ENCODE data around the gene ERICH6.

DNA sequence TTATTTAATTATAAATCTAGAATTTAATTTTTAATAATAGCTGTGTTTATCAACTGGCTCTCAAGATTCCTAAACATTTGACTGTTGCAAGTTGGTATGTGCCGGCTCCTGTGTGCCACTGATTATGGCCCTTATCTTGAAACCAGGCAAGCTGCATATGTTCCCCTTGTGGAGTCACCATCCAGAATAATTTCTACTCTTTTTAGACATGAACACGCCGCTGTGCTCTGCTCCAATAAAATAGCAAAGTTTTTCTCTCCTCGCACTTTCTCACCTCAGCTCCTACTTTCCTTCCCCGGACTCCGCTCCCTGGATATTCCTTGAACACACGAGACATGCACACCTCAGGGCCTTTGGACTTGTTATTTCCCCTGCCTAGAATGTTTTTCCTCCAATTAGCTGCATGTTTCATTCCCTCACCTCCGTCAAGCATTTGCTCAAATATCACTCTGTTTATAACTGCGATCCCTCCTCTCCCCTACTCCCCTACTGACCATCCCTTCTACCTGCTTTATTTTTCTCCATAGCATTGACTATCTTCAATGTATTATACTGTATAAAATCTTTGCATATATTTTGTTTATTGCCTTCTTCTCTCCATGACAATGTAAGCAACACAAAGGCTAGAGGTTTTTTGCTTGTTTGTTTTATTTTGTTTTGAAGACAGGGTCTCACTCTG, 26.1 kb upstream of the ERICH6 start:
- TF ChIP-seq, protein P1, sequence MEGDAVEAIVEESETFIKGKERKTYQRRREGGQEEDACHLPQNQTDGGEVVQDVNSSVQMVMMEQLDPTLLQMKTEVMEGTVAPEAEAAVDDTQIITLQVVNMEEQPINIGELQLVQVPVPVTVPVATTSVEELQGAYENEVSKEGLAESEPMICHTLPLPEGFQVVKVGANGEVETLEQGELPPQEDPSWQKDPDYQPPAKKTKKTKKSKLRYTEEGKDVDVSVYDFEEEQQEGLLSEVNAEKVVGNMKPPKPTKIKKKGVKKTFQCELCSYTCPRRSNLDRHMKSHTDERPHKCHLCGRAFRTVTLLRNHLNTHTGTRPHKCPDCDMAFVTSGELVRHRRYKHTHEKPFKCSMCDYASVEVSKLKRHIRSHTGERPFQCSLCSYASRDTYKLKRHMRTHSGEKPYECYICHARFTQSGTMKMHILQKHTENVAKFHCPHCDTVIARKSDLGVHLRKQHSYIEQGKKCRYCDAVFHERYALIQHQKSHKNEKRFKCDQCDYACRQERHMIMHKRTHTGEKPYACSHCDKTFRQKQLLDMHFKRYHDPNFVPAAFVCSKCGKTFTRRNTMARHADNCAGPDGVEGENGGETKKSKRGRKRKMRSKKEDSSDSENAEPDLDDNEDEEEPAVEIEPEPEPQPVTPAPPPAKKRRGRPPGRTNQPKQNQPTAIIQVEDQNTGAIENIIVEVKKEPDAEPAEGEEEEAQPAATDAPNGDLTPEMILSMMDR (conservative IDR thresholded peaks at IDR 0.05; ENCODE audit: low read depth, low read length) = no peak
- TF ChIP-seq EZH2phosphoT487 (IDR thresholded peaks at IDR 0.05; ENCODE audit: borderline replicate concordance, low read length) (no peak), EZH2 (IDR thresholded peaks at IDR 0.05; ENCODE audit: low read length, unreplicated experiment) (no peak)

All from PC-3 (cell line).